PC-3 (cell line): ENCODE results near the gene SNAI3. TPM values are rescaled to one million over a fixed set of nuclear protein-coding genes. Genes with fewer than 3 reads are reported as not detected.
A peak's percentile ranks its signal among the peaks of the same experiment; 100 is the strongest.

Experiments
- ATAC-seq: fragments of 200-7000 bp; cut with Tn5 transposase; 2 replicates; pipeline ENCODE4 v1.9.1; 2020; ENCODE audit warnings: mild to moderate bottlenecking, moderate library complexity
- BruUV-seq: library from RNA; stranded (reverse); fragments of 400-500 nt; replicated peaks from 2 replicates; lab custom pipeline; 2021; lab: Mats Ljungman, UMichigan
- CTCF ChIA-PET: fragments of 300-600 bp; sonication (Branson Sonifier 250); formaldehyde crosslinking; loops from one replicate; lab custom pipeline; 2022; ENCODE audit warnings: antibody characterized with exemption; lab: Charles Lee
- POLR2A ChIA-PET: fragments of 300-600 bp; sonication (Branson Sonifier 250); formaldehyde crosslinking; loops from one replicate; lab custom pipeline; 2022; ENCODE audit warnings: antibody characterized with exemption; ENCODE audit not compliant: unreplicated experiment; lab: Charles Lee
- DNase-seq: peaks from one replicate; pipeline ENCODE4 v3.0.0-alpha.2; 2015
- H2AFZ ChIP-seq: fragments of 300-600 bp; sonication (generic); 2 replicates; pipeline ENCODE4 v1.6.0; 2016; ENCODE audit warnings: antibody characterized with exemption, low read length
- H3F3A ChIP-seq: fragments of 300-600 bp; sonication (generic); one replicate; pipeline ENCODE4 v1.6.0; 2017; ENCODE audit warnings: antibody characterized with exemption, low read length, control low read depth, mild to moderate bottlenecking; ENCODE audit not compliant: unreplicated experiment
- H3K27ac ChIP-seq: fragments of 300-600 bp; sonication (generic); 2 replicates; pipeline ENCODE4 v1.5.1; 2016; ENCODE audit warnings: mild to moderate bottlenecking, low read length
- H3K27me3 ChIP-seq: fragments of 300-600 bp; sonication (generic); 2 replicates; pipeline ENCODE4 v1.6.1; 2016; ENCODE audit warnings: low read length, mixed read lengths
- H3K36me3 ChIP-seq: fragments of 300-600 bp; sonication (generic); 2 replicates; pipeline ENCODE4 v1.6.1; 2016; ENCODE audit warnings: low read depth, mixed run types, low read length, mixed read lengths
- H3K4me1 ChIP-seq: fragments of 300-600 bp; sonication (generic); 2 replicates; pipeline ENCODE4 v1.5.1; 2016; ENCODE audit warnings: low read length; ENCODE audit not compliant: insufficient read depth
- H3K4me2 ChIP-seq: fragments of 300-600 bp; sonication (generic); 2 replicates; pipeline ENCODE4 v1.6.0; 2016; ENCODE audit warnings: low read length
- H3K4me3 ChIP-seq: fragments of 300-600 bp; sonication (generic); 2 replicates; pipeline ENCODE4 v1.5.1; 2016; ENCODE audit warnings: mild to moderate bottlenecking, low read length, mixed read lengths
- H3K79me2 ChIP-seq: fragments of 300-600 bp; sonication (generic); 2 replicates; pipeline ENCODE4 v1.6.1; 2017; ENCODE audit warnings: low read length, mixed read lengths
- H3K9ac ChIP-seq: fragments of 300-600 bp; sonication (generic); 2 replicates; pipeline ENCODE4 v1.6.0; 2016; ENCODE audit warnings: mild to moderate bottlenecking, low read length
- H3K9me2 ChIP-seq: fragments of 300-600 bp; sonication (generic); replicated peaks from 2 replicates; pipeline ENCODE4 v1.6.1; 2016; ENCODE audit warnings: mixed run types, low read length, mixed read lengths
- H3K9me3 ChIP-seq: fragments of 300-600 bp; sonication (generic); 2 replicates; pipeline ENCODE4 v1.6.1; 2016; ENCODE audit warnings: low read length, mixed read lengths
- H4K20me1 ChIP-seq: fragments of 300-600 bp; sonication (generic); 2 replicates; pipeline ENCODE4 v1.6.1; 2016; ENCODE audit warnings: low read length, mixed read lengths
- CTCF ChIP-seq: fragments of 300-600 bp; sonication (generic); conservative IDR thresholded peaks from 2 replicates; pipeline ENCODE4 v1.5.1; 2017; ENCODE audit warnings: antibody characterized with exemption, low read depth, mild to moderate bottlenecking, low read length
- EZH2 ChIP-seq: fragments of 300-600 bp; sonication (generic); IDR thresholded peaks from one replicate; pipeline ENCODE4 v1.6.1; 2017; ENCODE audit warnings: antibody characterized with exemption, mild to moderate bottlenecking, low read length; ENCODE audit not compliant: unreplicated experiment
- EZH2phosphoT487 ChIP-seq: fragments of 300-600 bp; sonication (generic); IDR thresholded peaks from 2 replicates; pipeline ENCODE4 v1.6.1; 2018; ENCODE audit warnings: mild to moderate bottlenecking, antibody characterized with exemption, low read length, borderline replicate concordance
- intact Hi-C: fragments of 100-400 bp; cut with micrococcal nuclease; formaldehyde crosslinking; loops from 2 replicates; pipeline ENCODE4 v1.9.0; 2023
- total RNA-seq: library from RNA; depleted of rRNA; stranded (reverse); fragments of >200 nt; gene quantifications from 2 replicates; pipeline ENCODE4 v1.2.3, GENCODE V29; 2014

The SNAI3 gene
- total RNA-seq, 1 experiment from 2014 or later, result 0.22 TPM

- ATAC-seq (no peak), DNase-seq (no peak)
- ChIA-PET POLR2A (no interaction called here), CTCF (no interaction called here)
- no peak for TF ChIP-seq EZH2
- no peak for TF ChIP-seq EZH2phosphoT487
- TF ChIP-seq CTCF, result no peak
- Histone ChIP-seq H3K36me3 (peaks cover 4% of the 10 kb centered on the region; the same call in 1 of the 2 replicates), H3K27ac (no peak overlapping the region), H3K4me1 (no peaks in the 10 kb centered on the region), H3K27me3 (no peaks in the 10 kb centered on the region), H3F3A (no peaks in the 10 kb centered on the region), H4K20me1 (no peaks in the 10 kb centered on the region), H3K79me2 (peaks cover 13% of the 10 kb centered on the region), H3K4me2 (no peak overlapping the region), H3K9ac (no peak overlapping the region), H2AFZ (no peak overlapping the region), H3K4me3 (no peak overlapping the region), H3K9me2 (no peaks in the 10 kb centered on the region), H3K9me3 (no peaks in the 10 kb centered on the region)
- no TSS peak for BruUV-seq
- intact Hi-C loops, result no loop called here
Observed at GRCh38 chr16:88714420-88715302, 28.4 kb upstream of the SNAI3 start.

- H3K4me1 ChIP-seq, result no peaks in the 10 kb centered on the region
- DNase-seq, result peak; percentile 18
- H3F3A ChIP-seq, result no peaks in the 10 kb centered on the region
- H3K36me3 ChIP-seq, result peaks cover 4% of the 10 kb centered on the region; the same call in 1 of the 2 replicates
- BruUV-seq, result no TSS peak
- ATAC-seq, result peak; percentile 86
- ChIA-PET CTCF (no interaction called here), POLR2A (no interaction called here)
- H3K4me2 ChIP-seq, result no peak overlapping the region
- H3K79me2 ChIP-seq, result peaks cover 22% of the 10 kb centered on the region
- no peak overlapping the region for H3K9ac ChIP-seq
- H2AFZ ChIP-seq, result no peak overlapping the region
- H3K27me3 ChIP-seq, result no peaks in the 10 kb centered on the region
- TF ChIP-seq EZH2, result no peak
- no peak for TF ChIP-seq EZH2phosphoT487
- TF ChIP-seq CTCF, result no peak
- H3K9me3 ChIP-seq, result no peaks in the 10 kb centered on the region
- no peaks in the 10 kb centered on the region for H3K9me2 ChIP-seq
- intact Hi-C loops, result no loop called here
- H3K27ac ChIP-seq, result no peak overlapping the region
- H4K20me1 ChIP-seq, result no peaks in the 10 kb centered on the region
- no peak overlapping the region for H3K4me3 ChIP-seq
Observed at GRCh38 chr16:88713568-88714419, 27.5 kb upstream of the SNAI3 start.
